HCT116 (cell line): ENCODE data around the gene CYP26B1. TPM values are rescaled to one million over a fixed set of nuclear protein-coding genes. Genes with fewer than 3 reads are reported as not detected.

Experiments
- ATAC-seq: fragments of 200-7000 bp; cut with Tn5 transposase; 2 replicates; pipeline ENCODE4 v1.9.1; 2020; ENCODE audit warnings: mild to moderate bottlenecking, moderate library complexity
- BruUV-seq: library from RNA; stranded (reverse); fragments of 400-500 nt; replicated peaks from 2 replicates; lab custom pipeline; 2021; lab: Mats Ljungman, UMichigan
- CTCF ChIA-PET: fragments of 300-600 bp; sonication (Branson Sonifier 250); formaldehyde crosslinking; loops from one replicate; lab custom pipeline; 2021; ENCODE audit warnings: antibody characterized with exemption; lab: Charles Lee
- POLR2A ChIA-PET: fragments of 300-600, 350-600 bp; sonication (Branson Sonifier 250); formaldehyde crosslinking; loops from one replicate; lab custom pipeline; 2021; ENCODE audit warnings: antibody characterized with exemption; lab: Charles Lee
- RAD21 ChIA-PET, 2 experiments: fragments of 300-600 bp; sonication (Branson Sonifier 250); formaldehyde crosslinking; loops; one replicate each; lab custom pipeline; 2023; ENCODE audit warnings: low total read pairs in 2 of 2; ENCODE audit not compliant: uncharacterized antibody in 2 of 2, unreplicated experiment in 2 of 2, low non-redundant PET in 1 of 2; lab: Charles Lee
- DNase-seq: peaks from one replicate; pipeline ENCODE4 v3.0.0-alpha.2; 2010; ENCODE audit warnings: low read depth, low spot score
- H2AFZ ChIP-seq: fragments of 200-600 bp; shearing (Covaris generic), sonication (generic); 2 replicates; pipeline ENCODE4 v1.6.1; 2017; ENCODE audit warnings: low read depth, mixed run types, mixed read lengths, antibody characterized with exemption, low read length; ENCODE audit not compliant: poor library complexity, severe bottlenecking
- H3K27ac ChIP-seq: 2 replicates; pipeline ENCODE4 v1.5.1; 2012; ENCODE audit warnings: low read depth, low read length
- H3K27me3 ChIP-seq: fragments of 200-600 bp; sonication (generic); 2 replicates; pipeline ENCODE4 v1.6.1; 2016; ENCODE audit warnings: mixed run types, low read length, mixed read lengths; ENCODE audit not compliant: insufficient read depth
- H3K36me3 ChIP-seq, 2 experiments: fragments of 200-500 bp in 1 of 2; fragments of 200-600 bp in 1 of 2; sonication (Bioruptor generic) in 1 of 2; sonication (generic) in 1 of 2; 2 replicates each; pipeline versions ENCODE4 v1.5.1 to v1.6.1; 2014 to 2016; ENCODE audit warnings: low read length in 2 of 2, inconsistent platforms in 1 of 2, mixed read lengths in 1 of 2, mixed run types in 1 of 2; ENCODE audit not compliant: insufficient read depth in 2 of 2, control insufficient read depth in 1 of 2
- H3K4me1 ChIP-seq, 2 experiments: fragments of 200-600 bp in 1 of 2; sonication (generic) in 1 of 2; 2 replicates each; pipeline versions ENCODE4 v1.5.1 to v1.6.1; 2012 to 2017; ENCODE audit warnings: low read length in 2 of 2, inconsistent platforms in 1 of 2, mild to moderate bottlenecking in 1 of 2, mixed read lengths in 1 of 2, mixed run types in 1 of 2, moderate library complexity in 1 of 2; ENCODE audit not compliant: insufficient read depth in 2 of 2, control insufficient read depth in 1 of 2
- H3K4me2 ChIP-seq: fragments of 200-600 bp; sonication (generic); 2 replicates; pipeline ENCODE4 v1.6.1; 2017; ENCODE audit warnings: mixed run types, low read length, mixed read lengths
- H3K4me3 ChIP-seq, 2 experiments: fragments of 200-600 bp in 1 of 2; sonication (generic) in 1 of 2; replicated peaks in 1 of 2; 2 replicates each; pipeline ENCODE4 v1.5.1; 2011 to 2016; ENCODE audit warnings: low read length in 2 of 2, control low read depth in 1 of 2, low read depth in 1 of 2, mild to moderate bottlenecking in 1 of 2, mixed read lengths in 1 of 2, mixed run types in 1 of 2
- H3K79me2 ChIP-seq: fragments of 200-600 bp; sonication (generic); 2 replicates; pipeline ENCODE4 v1.6.1; 2017; ENCODE audit warnings: mild to moderate bottlenecking, mixed run types, low read length, moderate library complexity, mixed read lengths; ENCODE audit not compliant: insufficient read depth
- H3K9ac ChIP-seq: fragments of 200-600 bp; sonication (generic); 2 replicates; pipeline ENCODE4 v1.6.1; 2016; ENCODE audit warnings: low read length, mixed read lengths
- H3K9me2 ChIP-seq: fragments of 200-600 bp; sonication (generic), shearing (Covaris generic); 2 replicates; pipeline ENCODE4 v1.6.1; 2017; ENCODE audit warnings: mixed run types, mild to moderate bottlenecking, moderate library complexity; ENCODE audit not compliant: insufficient read depth
- H3K9me3 ChIP-seq, 2 experiments: fragments of 200-500 bp in 1 of 2; fragments of 200-600 bp in 1 of 2; sonication (Bioruptor generic) in 1 of 2; sonication (generic) in 1 of 2; 2 replicates each; pipeline ENCODE4 v1.6.1; 2014 to 2017; ENCODE audit warnings: low read length in 2 of 2, mixed read lengths in 2 of 2, inconsistent platforms in 1 of 2, low read depth in 1 of 2, mild to moderate bottlenecking in 1 of 2, mixed run types in 1 of 2, moderate library complexity in 1 of 2; ENCODE audit not compliant: control insufficient read depth in 1 of 2, insufficient read depth in 1 of 2
- H4K20me1 ChIP-seq: fragments of 200-600 bp; sonication (generic), shearing (Covaris generic); 2 replicates; pipeline ENCODE4 v1.6.1; 2017; ENCODE audit warnings: mixed run types, mild to moderate bottlenecking, moderate library complexity; ENCODE audit not compliant: insufficient read depth
- CTCF ChIP-seq, 3 experiments: fragments of 200-600 bp in 1 of 3; sonication (generic) in 1 of 3; IDR thresholded peaks in 2 of 3; conservative IDR thresholded peaks in 1 of 3; 2 replicates each; pipeline ENCODE4 v1.5.1; 2012 to 2017; ENCODE audit warnings: low read depth in 2 of 3, low read length in 2 of 3, antibody characterized with exemption in 1 of 3, borderline replicate concordance in 1 of 3, control low read depth in 1 of 3, mild to moderate bottlenecking in 1 of 3, mixed read lengths in 1 of 3, mixed run types in 1 of 3, moderate library complexity in 1 of 3; ENCODE audit not compliant: insufficient read depth in 1 of 3
- EZH2phosphoT487 ChIP-seq: fragments of 200-600 bp; IDR thresholded peaks from 2 replicates; pipeline ENCODE4 v1.6.1; 2018; ENCODE audit warnings: antibody characterized with exemption, borderline replicate concordance
- FOSL1 ChIP-seq: IDR thresholded peaks from 2 replicates; pipeline ENCODE4 v1.6.1; 2012; ENCODE audit warnings: low read depth
- MAX ChIP-seq: IDR thresholded peaks from 2 replicates; pipeline ENCODE4 v1.6.1; 2012
- POLR2A ChIP-seq: IDR thresholded peaks from 2 replicates; pipeline ENCODE4 v1.7.0; 2011; ENCODE audit warnings: borderline replicate concordance; ENCODE audit not compliant: insufficient read depth, insufficient read length; ENCODE audit errors: extremely low read depth
- RAD21 ChIP-seq: IDR thresholded peaks from 2 replicates; pipeline ENCODE4 v1.6.1; 2012; ENCODE audit warnings: low read depth, mild to moderate bottlenecking
- ZFX ChIP-seq: fragments of 450-650 bp; IDR thresholded peaks from 2 replicates; pipeline ENCODE4 v1.6.1; 2017
- intact Hi-C: fragments of 100-400 bp; cut with micrococcal nuclease; formaldehyde crosslinking; loops from 2 replicates; pipeline ENCODE4 v1.10.0; 2022
- total RNA-seq: library from RNA; stranded (reverse); gene quantifications from one replicate; pipeline ENCODE4 v1.2.1, GENCODE V29; 2021; ENCODE audit not compliant: unreplicated experiment

The CYP26B1 gene
- total RNA-seq, 1 experiment from 2014 or later = 21.1 TPM

DNA sequence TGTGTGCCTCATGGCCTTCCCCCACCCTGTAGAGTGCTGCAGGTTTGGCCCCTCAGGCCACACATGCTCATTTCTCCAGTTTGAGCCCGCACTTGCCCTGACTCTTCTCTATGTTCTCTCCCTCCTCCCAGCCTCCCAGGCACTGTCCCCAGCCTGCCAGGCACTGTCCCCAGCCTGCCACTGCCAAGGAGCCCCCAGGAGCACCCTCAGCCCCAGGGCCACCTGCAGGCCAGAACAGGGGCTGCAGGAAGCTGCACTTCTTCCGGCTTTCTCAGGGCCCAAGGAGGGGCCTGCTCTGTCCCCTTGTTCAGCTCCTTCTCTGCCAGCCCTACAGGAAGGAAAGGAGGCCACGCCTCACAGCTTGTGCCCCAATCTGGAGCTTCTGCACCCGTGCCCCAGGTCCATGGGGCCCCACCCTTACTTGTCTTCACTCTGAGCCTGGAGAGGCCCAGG lies 31.6 kb downstream of the CYP26B1 start:
- Histone ChIP-seq H3K27me3 (no peaks in the 10 kb centered on the region), H3K4me2 (peak overlapping the region; percentile 68), H3K9me3 (no peaks in the 10 kb centered on the region), H3K9me2 (no peaks in the 10 kb centered on the region), H3K9ac (peak overlapping the region; percentile 46), H3K36me3 (no peaks in the 10 kb centered on the region), H3K4me1 (peaks cover 22 to 34% of the 10 kb centered on the region in 2 experiments), H4K20me1 (no peaks in the 10 kb centered on the region), H3K79me2 (no peaks in the 10 kb centered on the region), H3K4me3 (peak overlapping the region in 1 of 2 experiments; percentile 33; a peak in 1 of 4 replicates)
- CTCF ChIA-PET = interaction anchor here (0.7 to 2.3 kb wide), 5 partner anchors 14 to 464 kb away, joined by 3 to 6 read pairs (median 4); no protein-coding TSS in a partner anchor
- ATAC-seq = peak; percentile 84
- RAD21 ChIA-PET = interaction anchor here in 1 of 2 experiments (0.6 to 2.2 kb wide), 3 partner anchors 175 to 225 kb away, joined by 3 to 10 read pairs (median 7); no protein-coding TSS in a partner anchor
- intact Hi-C loops = no loop called here
- no peak for DNase-seq
- POLR2A ChIA-PET = interaction anchor here (0.7 kb wide), 1 partner anchor 182 kb away, joined by 3 read pairs; no protein-coding TSS in a partner anchor
- BruUV-seq = no TSS peak
- TF ChIP-seq CTCF (IDR thresholded peaks at IDR 0.05 in 2 of 3, conservative IDR thresholded peaks at IDR 0.05 in 1 of 3; ENCODE audit: borderline replicate concordance in 1 of 3, insufficient read depth in 1 of 3, low read depth in 2 of 3, low read length in 2 of 3) (peak; percentile 13 to 77 (median 69); a peak in 5 of 6 replicates), POLR2A (no peak), ZFX (0 out of 2 replicates have a peak, but pooled peaks have one; percentile 22), MAX (no peak), RAD21 (peak; percentile 48), EZH2phosphoT487 (no peak), FOSL1 (no peak)
- TF ChIP-seq, all 23 proteins: peak for 3
- H3K27ac ChIP-seq = peak overlapping the region; percentile 58
- peak overlapping the region; percentile 81 for H2AFZ ChIP-seq
